Astrocyte of the spinal cord (primary cell): ENCODE results near the gene MSH6.
A peak's percentile ranks its signal among the peaks of the same experiment; 100 is the strongest.

Experiments used
- DNase-seq: peaks from one replicate; pipeline ENCODE4 v3.0.0; 2011; ENCODE audit warnings: low read depth, low spot score
- H3K4me3 ChIP-seq: 2 replicates; pipeline ENCODE4 v1.5.1; 2011; ENCODE audit warnings: low read depth, mild to moderate bottlenecking, low read length, moderate library complexity
- in situ Hi-C: cut with HindIII; loops from 2 replicates; pipeline ENCODE4 v1.10.0; 2017; ENCODE audit warnings: low sequenced_read_pairs
- TF ChIP-seq, protein P1 (sequence below): IDR thresholded peaks from 2 replicates; pipeline ENCODE4 v1.5.1; 2012; ENCODE audit warnings: low read depth, mild to moderate bottlenecking, low read length, inconsistent platforms

Gene MSH6

DNA sequence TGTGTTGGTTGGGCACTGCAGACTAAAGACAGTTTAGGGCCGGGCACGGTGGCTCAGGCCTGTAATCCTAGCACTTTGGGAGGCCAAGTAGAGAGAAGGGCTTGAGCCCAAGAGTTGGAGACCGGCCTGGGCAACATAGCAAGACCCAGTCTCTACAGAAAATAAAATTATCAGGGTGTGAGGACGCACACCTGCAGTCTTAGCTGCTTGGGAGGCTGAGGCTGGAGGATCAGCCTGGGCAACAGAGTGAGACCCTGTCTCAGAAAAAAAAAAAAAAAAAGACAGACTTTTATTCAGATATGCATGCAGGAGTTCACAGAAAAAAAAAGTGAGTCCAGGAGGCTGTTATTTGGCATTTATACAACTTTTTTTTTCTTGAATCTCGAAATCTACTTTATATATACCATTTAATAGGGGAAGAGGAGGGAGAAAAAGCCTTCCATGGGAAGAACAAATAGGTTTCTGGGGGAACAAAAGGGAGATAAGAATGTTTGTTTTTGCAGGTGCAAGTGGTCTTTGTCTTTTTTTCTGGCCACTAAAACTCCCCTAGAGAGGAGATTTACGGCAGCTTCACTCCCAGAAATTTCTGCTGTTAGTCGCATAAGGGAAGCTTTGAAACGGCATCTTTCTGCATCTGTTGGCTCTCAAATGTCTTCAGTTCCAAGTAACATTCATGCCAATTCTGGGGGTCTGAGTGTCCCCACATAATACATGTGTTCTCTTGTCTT is 4.1 kb upstream of the MSH6 start:
- H3K4me3 ChIP-seq = no peak overlapping the region
- TF ChIP-seq, protein P1, sequence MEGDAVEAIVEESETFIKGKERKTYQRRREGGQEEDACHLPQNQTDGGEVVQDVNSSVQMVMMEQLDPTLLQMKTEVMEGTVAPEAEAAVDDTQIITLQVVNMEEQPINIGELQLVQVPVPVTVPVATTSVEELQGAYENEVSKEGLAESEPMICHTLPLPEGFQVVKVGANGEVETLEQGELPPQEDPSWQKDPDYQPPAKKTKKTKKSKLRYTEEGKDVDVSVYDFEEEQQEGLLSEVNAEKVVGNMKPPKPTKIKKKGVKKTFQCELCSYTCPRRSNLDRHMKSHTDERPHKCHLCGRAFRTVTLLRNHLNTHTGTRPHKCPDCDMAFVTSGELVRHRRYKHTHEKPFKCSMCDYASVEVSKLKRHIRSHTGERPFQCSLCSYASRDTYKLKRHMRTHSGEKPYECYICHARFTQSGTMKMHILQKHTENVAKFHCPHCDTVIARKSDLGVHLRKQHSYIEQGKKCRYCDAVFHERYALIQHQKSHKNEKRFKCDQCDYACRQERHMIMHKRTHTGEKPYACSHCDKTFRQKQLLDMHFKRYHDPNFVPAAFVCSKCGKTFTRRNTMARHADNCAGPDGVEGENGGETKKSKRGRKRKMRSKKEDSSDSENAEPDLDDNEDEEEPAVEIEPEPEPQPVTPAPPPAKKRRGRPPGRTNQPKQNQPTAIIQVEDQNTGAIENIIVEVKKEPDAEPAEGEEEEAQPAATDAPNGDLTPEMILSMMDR = no peak
- in situ Hi-C loops = no loop called here
- no peak for DNase-seq

DNA sequence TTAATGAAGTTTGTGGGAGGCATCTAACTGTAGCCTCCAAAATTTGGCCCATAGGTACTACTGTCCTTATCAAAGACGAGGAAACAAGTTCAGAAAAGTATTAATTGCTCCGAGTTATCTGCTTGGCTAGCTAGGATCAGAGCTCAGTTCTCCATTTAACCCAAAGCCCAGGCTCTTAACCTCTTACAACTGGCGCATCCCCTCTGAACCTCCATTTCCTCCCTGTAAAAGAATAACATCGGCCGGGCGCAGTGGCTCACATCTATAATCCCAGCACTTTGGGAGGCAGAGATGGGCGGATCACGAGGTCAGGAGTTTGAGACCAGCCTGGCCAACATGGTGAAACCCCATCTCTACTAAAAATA is 3.5 kb upstream of the MSH6 start:
- no peak for DNase-seq
- no peak overlapping the region for H3K4me3 ChIP-seq
- TF ChIP-seq, protein P1 = no peak
- in situ Hi-C loops = no loop called here

DNA sequence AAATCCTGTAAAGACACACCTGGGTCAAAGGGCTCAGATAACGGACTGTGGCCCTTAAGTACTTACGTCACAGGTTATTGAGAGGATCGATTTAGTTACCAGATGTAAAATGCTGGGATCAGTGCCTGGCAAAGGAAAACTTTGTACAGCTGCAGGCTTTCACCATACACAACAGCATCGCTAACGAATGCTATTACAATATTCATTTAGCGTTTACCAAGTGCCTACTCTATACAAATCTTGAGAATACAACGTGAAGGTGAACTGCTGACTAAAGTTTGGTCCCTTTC is 619 bp upstream of the MSH6 start:
- H3K4me3 ChIP-seq = peak overlapping the region; percentile 68
- in situ Hi-C loops = no loop called here
- no peak for DNase-seq
- TF ChIP-seq, protein P1 = no peak

DNA sequence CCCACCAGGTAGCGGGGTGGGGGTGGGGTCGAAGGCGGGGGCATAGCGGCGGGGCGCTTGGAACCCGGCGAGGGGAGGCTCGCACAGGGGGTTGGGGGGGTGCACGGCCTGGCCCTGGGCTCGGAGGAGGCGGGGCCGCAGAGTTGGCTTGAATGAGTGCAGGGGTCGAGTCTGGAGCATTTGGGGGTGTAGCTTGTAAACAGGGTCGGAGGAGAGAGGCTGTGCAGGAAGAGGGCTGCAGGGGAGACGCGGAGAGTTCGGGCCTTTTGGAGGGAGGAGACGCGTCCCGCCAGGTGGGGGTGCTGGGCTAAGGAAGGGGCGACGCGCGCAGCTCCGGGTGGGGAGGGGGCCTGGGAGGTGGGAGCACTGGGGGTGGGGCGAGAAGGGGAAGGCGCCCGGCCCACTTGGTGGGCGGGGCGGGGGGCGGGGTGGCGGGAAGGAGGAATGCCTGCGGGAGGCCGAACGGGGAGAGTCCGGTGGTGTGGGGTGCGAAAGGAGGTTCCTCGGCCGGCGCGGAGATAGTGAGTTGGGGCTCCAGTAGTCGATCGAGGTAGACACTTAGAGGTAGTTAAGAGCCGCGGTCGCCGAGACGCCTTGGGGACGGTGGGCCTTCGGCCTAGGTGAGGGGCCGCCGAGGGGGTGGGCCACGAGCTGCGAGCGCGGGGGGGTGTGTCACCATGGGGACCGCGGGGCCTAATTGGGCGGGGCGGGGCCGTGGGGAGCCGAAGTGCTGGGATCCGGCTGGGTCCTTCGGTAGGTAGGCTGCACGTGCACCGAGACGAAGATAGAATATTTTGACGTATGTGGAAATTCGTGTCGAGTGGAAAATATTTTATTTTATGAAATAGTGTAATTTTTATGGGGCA is 774 bp downstream of the MSH6 start:
- TF ChIP-seq, protein P1 = peak; percentile 3
- DNase-seq = peak; percentile 53
- in situ Hi-C loops = no loop called here
- peak overlapping the region; percentile 68 for H3K4me3 ChIP-seq

DNA sequence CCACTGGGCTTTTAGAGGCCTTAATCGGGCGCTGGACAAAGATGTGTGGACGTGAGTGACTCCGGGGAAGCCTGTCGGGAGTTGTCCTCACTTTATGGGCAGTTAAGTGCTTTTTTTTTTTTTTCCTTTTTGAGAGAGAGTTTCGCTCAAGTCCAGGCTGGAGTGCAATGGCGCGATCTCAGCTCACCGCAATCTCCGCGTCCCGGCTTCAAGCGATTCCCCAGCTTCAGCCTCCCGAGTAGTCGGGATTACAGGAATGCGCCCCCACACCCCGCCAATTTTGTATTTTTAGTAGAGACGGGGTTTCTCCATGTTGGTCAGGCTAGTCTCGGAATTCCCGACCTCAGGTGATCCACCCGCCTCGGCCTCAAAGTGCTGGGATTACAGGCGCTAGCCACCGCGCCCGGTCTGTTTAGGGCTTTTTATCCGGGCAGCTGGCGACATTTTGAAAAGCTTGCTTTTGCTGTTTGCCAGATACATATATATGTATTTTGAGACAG is 1.5 kb downstream of the MSH6 start:
- TF ChIP-seq, protein P1 = no peak
- DNase-seq = peak; percentile 39
- in situ Hi-C loops = no loop called here
- H3K4me3 ChIP-seq = peak overlapping the region; percentile 68

DNA sequence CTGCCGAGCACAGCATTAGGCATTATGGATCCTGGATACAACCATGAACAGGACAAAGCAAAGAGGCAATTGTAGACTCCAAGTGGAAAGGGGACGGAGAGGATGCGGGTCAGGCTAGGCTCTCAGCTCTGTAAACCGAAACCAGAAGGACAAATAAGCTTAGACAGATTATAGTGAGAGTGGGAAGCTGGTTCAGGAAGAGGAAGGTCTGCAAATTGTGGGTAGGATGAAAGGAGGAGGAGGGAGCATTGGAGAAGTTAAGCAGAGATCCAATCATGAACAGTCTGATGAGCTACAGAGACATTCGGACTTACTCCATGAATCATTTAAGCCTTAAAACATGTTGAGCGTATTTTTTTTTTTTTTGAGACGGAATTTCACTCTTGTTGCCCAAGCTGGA is 3.0 kb downstream of the MSH6 start:
- H3K4me3 ChIP-seq = no peak overlapping the region
- in situ Hi-C loops = no loop called here
- TF ChIP-seq, protein P1 = no peak
- no peak for DNase-seq
